Mammary epithelial cell (primary cell): ENCODE data around the gene FNDC3B.

Experiments
- EZH2 ChIP-seq: IDR thresholded peaks from 2 replicates; pipeline ENCODE4 v1.6.1; 2012; ENCODE audit warnings: low read length, inconsistent platforms, borderline replicate concordance
- TF ChIP-seq, protein P1 (sequence below), 2 donors: IDR thresholded peaks in 1 of 2; conservative IDR thresholded peaks in 1 of 2; 2 replicates each; pipeline ENCODE4 v1.5.1; 2011 to 2012; ENCODE audit warnings: inconsistent platforms in 2 of 2, low read length in 2 of 2, mild to moderate bottlenecking in 2 of 2, control low read depth in 1 of 2, low read depth in 1 of 2; ENCODE audit not compliant: insufficient read depth in 1 of 2; ENCODE audit errors: extremely low read depth in 1 of 2

- TF ChIP-seq, protein P1, sequence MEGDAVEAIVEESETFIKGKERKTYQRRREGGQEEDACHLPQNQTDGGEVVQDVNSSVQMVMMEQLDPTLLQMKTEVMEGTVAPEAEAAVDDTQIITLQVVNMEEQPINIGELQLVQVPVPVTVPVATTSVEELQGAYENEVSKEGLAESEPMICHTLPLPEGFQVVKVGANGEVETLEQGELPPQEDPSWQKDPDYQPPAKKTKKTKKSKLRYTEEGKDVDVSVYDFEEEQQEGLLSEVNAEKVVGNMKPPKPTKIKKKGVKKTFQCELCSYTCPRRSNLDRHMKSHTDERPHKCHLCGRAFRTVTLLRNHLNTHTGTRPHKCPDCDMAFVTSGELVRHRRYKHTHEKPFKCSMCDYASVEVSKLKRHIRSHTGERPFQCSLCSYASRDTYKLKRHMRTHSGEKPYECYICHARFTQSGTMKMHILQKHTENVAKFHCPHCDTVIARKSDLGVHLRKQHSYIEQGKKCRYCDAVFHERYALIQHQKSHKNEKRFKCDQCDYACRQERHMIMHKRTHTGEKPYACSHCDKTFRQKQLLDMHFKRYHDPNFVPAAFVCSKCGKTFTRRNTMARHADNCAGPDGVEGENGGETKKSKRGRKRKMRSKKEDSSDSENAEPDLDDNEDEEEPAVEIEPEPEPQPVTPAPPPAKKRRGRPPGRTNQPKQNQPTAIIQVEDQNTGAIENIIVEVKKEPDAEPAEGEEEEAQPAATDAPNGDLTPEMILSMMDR (conservative IDR thresholded peaks at IDR 0.05 in 1 of 2, IDR thresholded peaks at IDR 0.05 in 1 of 2; ENCODE audit: extremely low read depth in 1 of 2, insufficient read depth in 1 of 2, low read depth in 1 of 2, low read length in 2 of 2): no peak
- no peak for TF ChIP-seq EZH2
These were observed 300.5 kb downstream of the FNDC3B start for GRCh38 chr3:172339892-172340291.
